ENCODE results near the gene PTGIS. TPM values are rescaled to one million over a fixed set of nuclear protein-coding genes. Genes with fewer than 3 reads are reported as not detected.

The PTGIS gene
- total and polyA plus RNA-seq, 2 donors (not counting 1 experiment from before 2014, with no cell fraction given), result not detected

GRCh38 chr20:49496043-49496442 lies 71.9 kb downstream of the PTGIS start:
- Histone ChIP-seq H3K9me3 (ENCODE audit: control extremely low read depth in 1 of 3, control insufficient read depth in 2 of 3, insufficient read depth in 1 of 3, low read length in 2 of 3) (peaks cover 0 to 2% (median 0%) of the 10 kb centered on the region in 3 donors), H3K27me3 (replicated peaks in 1 of 4; ENCODE audit: control extremely low read depth in 1 of 4, control insufficient read depth in 3 of 4, insufficient read depth in 4 of 4, low read length in 3 of 4) (peaks cover 0 to 32% (median 3%) of the 10 kb centered on the region in 4 experiments), H3K9ac (ENCODE audit: low read length) (no peak overlapping the region), H3K79me2 (ENCODE audit: control insufficient read depth, insufficient read depth, low read length) (no peaks in the 10 kb centered on the region), H2AFZ (ENCODE audit: insufficient read depth, low read depth, low read length, poor library complexity, severe bottlenecking) (no peak overlapping the region), H3K4me3 (ENCODE audit: control extremely low read depth in 1 of 5, extremely low read depth in 1 of 5, insufficient read depth in 1 of 5, low read depth in 2 of 5, low read length in 4 of 5) (no peak overlapping the region), H3K4me2 (replicated peaks; ENCODE audit: low read depth, low read length, poor library complexity, severe bottlenecking) (no peak overlapping the region), H4K20me1 (ENCODE audit: control insufficient read depth, insufficient read depth, low read length, poor library complexity, severe bottlenecking) (no peaks in the 10 kb centered on the region), H3K36me3 (replicated peaks in 1 of 2; ENCODE audit: control extremely low read depth in 1 of 2, control insufficient read depth in 1 of 2, extremely low read depth in 1 of 2, insufficient read depth in 2 of 2, low read length in 1 of 2) (no peaks in the 10 kb centered on the region), H3K27ac (ENCODE audit: low read length in 2 of 2) (no peak overlapping the region), H3K4me1 (ENCODE audit: control insufficient read depth in 2 of 2, insufficient read depth in 2 of 2, low read length in 2 of 2) (no peaks in the 10 kb centered on the region)
- Mint-ChIP-seq H3K4me1 (no peaks in the 10 kb centered on the region), H3K27me3 (peaks cover 32% of the 10 kb centered on the region), H3K27ac (no peak overlapping the region), H3K4me3 (no peak overlapping the region), H3K9me3 (ENCODE audit: insufficient read depth) (no peaks in the 10 kb centered on the region)
- ChIA-PET POLR2A (no interaction called here), CTCF (no interaction called here)
- TF ChIP-seq CTCF (IDR thresholded peaks at IDR 0.05), result no peak
- no peak for TF ChIP-seq EZH2 (IDR thresholded peaks at IDR 0.05; ENCODE audit: borderline replicate concordance, insufficient read depth, low read depth, low read length, poor library complexity, severe bottlenecking)
- WGBS (ENCODE audit: insufficient coverage), result 80% methylated on average over 4 of the region's 4 CpGs
- DNase-seq, result no peak
- intact Hi-C loops (cut with micrococcal nuclease), result no loop called here
- ATAC-seq (ENCODE audit: low read depth), result no peak

GRCh38 chr20:49490689-49491088 lies 77.2 kb downstream of the PTGIS start:
- ATAC-seq (ENCODE audit: low read depth) (no peak), DNase-seq (no peak)
- Histone ChIP-seq H4K20me1 (ENCODE audit: control insufficient read depth, insufficient read depth, low read length, poor library complexity, severe bottlenecking) (no peaks in the 10 kb centered on the region), H3K4me1 (ENCODE audit: control insufficient read depth in 2 of 2, insufficient read depth in 2 of 2, low read length in 2 of 2) (no peaks in the 10 kb centered on the region), H3K9me3 (ENCODE audit: control extremely low read depth in 1 of 3, control insufficient read depth in 2 of 3, insufficient read depth in 1 of 3, low read length in 2 of 3) (no peaks in the 10 kb centered on the region), H3K27me3 (replicated peaks in 1 of 4; ENCODE audit: control extremely low read depth in 1 of 4, control insufficient read depth in 3 of 4, insufficient read depth in 4 of 4, low read length in 3 of 4) (peaks cover 0 to 37% (median 18%) of the 10 kb centered on the region in 4 experiments), H3K36me3 (replicated peaks in 1 of 2; ENCODE audit: control extremely low read depth in 1 of 2, control insufficient read depth in 1 of 2, extremely low read depth in 1 of 2, insufficient read depth in 2 of 2, low read length in 1 of 2) (no peaks in the 10 kb centered on the region), H3K9ac (ENCODE audit: low read length) (no peak overlapping the region), H3K27ac (ENCODE audit: low read length in 2 of 2) (no peak overlapping the region), H3K4me3 (ENCODE audit: control extremely low read depth in 1 of 5, extremely low read depth in 1 of 5, insufficient read depth in 1 of 5, low read depth in 2 of 5, low read length in 4 of 5) (no peak overlapping the region), H2AFZ (ENCODE audit: insufficient read depth, low read depth, low read length, poor library complexity, severe bottlenecking) (no peak overlapping the region), H3K79me2 (ENCODE audit: control insufficient read depth, insufficient read depth, low read length) (no peaks in the 10 kb centered on the region), H3K4me2 (replicated peaks; ENCODE audit: low read depth, low read length, poor library complexity, severe bottlenecking) (no peak overlapping the region)
- TF ChIP-seq EZH2 (IDR thresholded peaks at IDR 0.05; ENCODE audit: borderline replicate concordance, insufficient read depth, low read depth, low read length, poor library complexity, severe bottlenecking), result no peak
- no peak for TF ChIP-seq CTCF (IDR thresholded peaks at IDR 0.05)
- ChIA-PET CTCF (no interaction called here), POLR2A (no interaction called here)
- intact Hi-C loops (cut with micrococcal nuclease), result no loop called here
- no CpG with 5 or more reads among the region's 1 CpG for WGBS (ENCODE audit: insufficient coverage)
- H3K4me1 Mint-ChIP-seq, result no peaks in the 10 kb centered on the region
- no peak overlapping the region for H3K27ac Mint-ChIP-seq
- no peak overlapping the region for H3K4me3 Mint-ChIP-seq
- peaks cover 49% of the 10 kb centered on the region for H3K27me3 Mint-ChIP-seq
- H3K9me3 Mint-ChIP-seq (ENCODE audit: insufficient read depth), result no peaks in the 10 kb centered on the region
